Astrocyte (in vitro differentiated cells and primary cell): ENCODE results near the gene FTO. TPM values are rescaled to one million over a fixed set of nuclear protein-coding genes. Genes with fewer than 3 reads are reported as not detected.

Experiments used
- DNase-seq: peaks from one replicate; pipeline ENCODE4 v3.0.0-alpha.2; 2010; ENCODE audit warnings: low read depth
- FAIRE-seq: peaks from 2 replicates; lab custom pipeline; 2011; peaks lifted over from hg19 to GRCh38; lab: Jason Lieb, UNC
- H2AFZ ChIP-seq: 2 replicates; pipeline ENCODE4 v1.6.0; 2012; ENCODE audit warnings: low read depth, low read length, inconsistent platforms
- H3K27ac ChIP-seq: 2 replicates; pipeline ENCODE4 v1.5.1; 2011; ENCODE audit warnings: low read depth, low read length, inconsistent platforms
- H3K27me3 ChIP-seq: 2 replicates; pipeline ENCODE4 v1.6.0; 2011; ENCODE audit warnings: low read length, inconsistent platforms; ENCODE audit not compliant: insufficient read depth
- H3K36me3 ChIP-seq: 2 replicates; pipeline ENCODE4 v1.5.1; 2011; ENCODE audit warnings: low read length, inconsistent platforms; ENCODE audit not compliant: insufficient read depth
- H3K4me1 ChIP-seq: 2 replicates; pipeline ENCODE4 v1.5.1; 2011; ENCODE audit warnings: low read length, inconsistent platforms; ENCODE audit not compliant: insufficient read depth
- H3K4me2 ChIP-seq: 2 replicates; pipeline ENCODE4 v1.6.0; 2012; ENCODE audit warnings: low read length, inconsistent platforms
- H3K4me3 ChIP-seq: 2 replicates; pipeline ENCODE4 v1.5.1; 2011; ENCODE audit warnings: low read depth, mild to moderate bottlenecking, low read length, inconsistent platforms; ENCODE audit not compliant: insufficient read depth
- H3K79me2 ChIP-seq: 2 replicates; pipeline ENCODE4 v1.6.0; 2012; ENCODE audit warnings: mild to moderate bottlenecking, low read length, inconsistent platforms; ENCODE audit not compliant: insufficient read depth
- H3K9ac ChIP-seq: 2 replicates; pipeline ENCODE4 v1.6.0; 2012; ENCODE audit warnings: mild to moderate bottlenecking, low read length, inconsistent platforms
- H3K9me3 ChIP-seq: 2 replicates; pipeline ENCODE4 v1.5.1; 2012; ENCODE audit warnings: low read depth, mild to moderate bottlenecking, low read length, inconsistent platforms; ENCODE audit not compliant: insufficient read depth
- H4K20me1 ChIP-seq: 2 replicates; pipeline ENCODE4 v1.6.0; 2012; ENCODE audit warnings: low read length, inconsistent platforms; ENCODE audit not compliant: insufficient read depth
- H3K27ac Mint-ChIP-seq: one replicate; pipeline ENCODE4 v1.8.0; 2021; ENCODE audit warnings: mild to moderate bottlenecking, mixed read lengths; ENCODE audit not compliant: unreplicated experiment
- H3K27me3 Mint-ChIP-seq: one replicate; pipeline ENCODE4 v1.8.0; 2021; ENCODE audit warnings: low read depth, mixed read lengths; ENCODE audit not compliant: unreplicated experiment
- H3K36me3 Mint-ChIP-seq: one replicate; pipeline ENCODE4 v1.8.0; 2021; ENCODE audit warnings: low read depth, mixed read lengths; ENCODE audit not compliant: unreplicated experiment
- H3K4me1 Mint-ChIP-seq: one replicate; pipeline ENCODE4 v1.8.0; 2021; ENCODE audit warnings: low read depth, mixed read lengths; ENCODE audit not compliant: unreplicated experiment
- H3K4me3 Mint-ChIP-seq: one replicate; pipeline ENCODE4 v1.8.0; 2021; ENCODE audit warnings: mild to moderate bottlenecking, moderate library complexity, mixed read lengths; ENCODE audit not compliant: unreplicated experiment
- H3K9me3 Mint-ChIP-seq: one replicate; pipeline ENCODE4 v1.8.0; 2021; ENCODE audit warnings: mild to moderate bottlenecking, mixed read lengths; ENCODE audit not compliant: unreplicated experiment
- CTCF ChIP-seq: IDR thresholded peaks from 2 replicates; pipeline ENCODE4 v1.5.1; 2011; ENCODE audit warnings: low read depth, mild to moderate bottlenecking, inconsistent platforms, low read length, moderate library complexity; ENCODE audit not compliant: insufficient read depth
- EZH2 ChIP-seq: IDR thresholded peaks from 2 replicates; pipeline ENCODE4 v1.6.1; 2012; ENCODE audit warnings: mild to moderate bottlenecking, low read length, inconsistent platforms; ENCODE audit not compliant: insufficient read depth
- total RNA-seq: library from RNA; stranded (reverse); gene quantifications from 2 replicates; pipeline ENCODE4 v1.2.1, GENCODE V29; 2021

Gene FTO
- total RNA-seq, 1 donor from 2014 or later: 73.1 TPM

DNA sequence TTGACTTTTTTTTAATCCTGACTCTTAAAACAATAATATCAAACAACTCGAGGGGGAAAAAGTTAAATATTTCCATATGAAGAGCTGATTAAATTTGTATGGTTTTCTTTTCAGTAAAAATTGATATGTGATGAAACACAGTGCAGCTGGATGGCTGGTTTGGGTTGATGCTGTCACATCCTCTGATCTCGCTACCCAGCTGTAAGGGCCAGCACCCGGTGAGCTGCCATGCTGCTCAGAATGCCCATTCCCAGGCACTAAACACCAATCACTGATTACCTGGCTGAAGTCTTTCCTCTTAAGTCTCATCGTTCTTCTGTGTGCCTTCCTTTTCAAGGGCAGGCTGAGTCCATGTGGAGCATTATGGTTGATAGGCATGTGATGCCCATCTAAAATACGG, 348.3 kb downstream of the FTO start:
- Histone ChIP-seq H3K27ac (no peak overlapping the region), H3K4me1 (no peaks in the 10 kb centered on the region), H3K4me3 (no peak overlapping the region), H3K4me2 (no peak overlapping the region), H3K9ac (no peak overlapping the region), H2AFZ (no peak overlapping the region), H4K20me1 (peaks cover 3% of the 10 kb centered on the region), H3K9me3 (no peaks in the 10 kb centered on the region), H3K36me3 (no peaks in the 10 kb centered on the region), H3K79me2 (no peaks in the 10 kb centered on the region), H3K27me3 (no peaks in the 10 kb centered on the region)
- FAIRE-seq (no peak), DNase-seq (no peak)
- TF ChIP-seq EZH2: no peak
- no peak for TF ChIP-seq CTCF
- peaks cover 3% of the 10 kb centered on the region for H3K9me3 Mint-ChIP-seq
- no peak overlapping the region for H3K27ac Mint-ChIP-seq
- peaks cover 9% of the 10 kb centered on the region for H3K36me3 Mint-ChIP-seq
- no peaks in the 10 kb centered on the region for H3K27me3 Mint-ChIP-seq
- H3K4me1 Mint-ChIP-seq: peaks cover 3% of the 10 kb centered on the region
- no peak overlapping the region for H3K4me3 Mint-ChIP-seq

DNA sequence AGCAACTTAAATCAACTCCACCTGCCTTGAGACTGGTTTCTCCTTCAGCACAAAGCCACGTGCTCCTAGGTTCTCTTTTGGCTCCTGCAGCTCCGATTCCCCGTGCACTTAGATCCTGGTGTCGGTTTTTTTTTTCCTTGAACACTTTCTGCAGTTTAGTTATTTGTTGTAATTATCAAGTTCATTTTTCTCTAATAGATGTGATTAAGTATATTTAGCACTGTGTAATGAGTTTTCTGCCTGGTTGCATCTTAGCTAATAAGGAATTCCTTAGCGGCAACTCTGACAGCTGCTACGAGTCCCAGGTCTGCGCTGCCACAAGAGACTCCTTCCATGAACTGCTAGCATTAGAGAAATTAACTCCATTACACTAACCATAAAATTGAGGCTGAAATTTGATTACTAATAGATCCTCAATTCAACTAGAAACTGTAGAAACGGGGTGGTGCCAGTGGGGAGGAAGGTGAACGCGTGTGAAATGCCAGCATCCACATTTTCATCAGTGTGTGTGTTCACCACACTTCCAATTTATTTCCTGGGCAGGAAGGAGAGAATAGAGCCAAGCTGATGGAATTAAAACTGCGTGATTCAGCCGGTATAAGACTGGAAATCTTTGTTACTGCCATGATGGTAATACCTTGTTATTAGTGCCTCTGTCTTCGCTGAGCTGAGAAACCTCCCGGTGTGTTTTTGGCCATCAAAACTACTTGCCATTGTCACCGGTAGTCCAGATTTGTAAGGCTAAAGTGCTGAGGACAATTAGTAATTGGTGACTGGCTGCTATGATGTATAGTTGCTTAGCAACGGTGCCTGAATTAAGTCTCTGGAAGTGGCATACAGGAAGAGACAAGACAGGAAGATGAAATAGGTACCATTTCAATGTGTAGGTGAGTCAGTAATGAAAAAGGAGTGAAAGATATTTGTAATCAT, 350.2 kb downstream of the FTO start:
- FAIRE-seq (no peak), DNase-seq (no peak)
- Mint-ChIP-seq H3K4me1 (peaks cover 3% of the 10 kb centered on the region), H3K27ac (no peak overlapping the region), H3K36me3 (peaks cover 12% of the 10 kb centered on the region), H3K9me3 (peaks cover 3% of the 10 kb centered on the region), H3K4me3 (no peak overlapping the region), H3K27me3 (no peaks in the 10 kb centered on the region)
- Histone ChIP-seq H4K20me1 (peaks cover 3% of the 10 kb centered on the region), H3K27me3 (no peaks in the 10 kb centered on the region), H3K4me2 (no peak overlapping the region), H3K9ac (no peak overlapping the region), H3K36me3 (no peaks in the 10 kb centered on the region), H3K4me3 (no peak overlapping the region), H3K27ac (no peak overlapping the region), H2AFZ (no peak overlapping the region), H3K4me1 (no peaks in the 10 kb centered on the region), H3K79me2 (no peaks in the 10 kb centered on the region), H3K9me3 (no peaks in the 10 kb centered on the region)
- TF ChIP-seq EZH2 (no peak), CTCF (no peak)

- FAIRE-seq (no peak), DNase-seq (no peak)
- no peaks in the 10 kb centered on the region for H3K36me3 ChIP-seq
- H3K27me3 ChIP-seq: no peaks in the 10 kb centered on the region
- peaks cover 3% of the 10 kb centered on the region for H4K20me1 ChIP-seq
- Mint-ChIP-seq H3K27me3 (no peaks in the 10 kb centered on the region), H3K27ac (no peak overlapping the region), H3K4me3 (no peak overlapping the region), H3K9me3 (peaks cover 3% of the 10 kb centered on the region), H3K4me1 (peaks cover 3% of the 10 kb centered on the region), H3K36me3 (peaks cover 10% of the 10 kb centered on the region)
- no peaks in the 10 kb centered on the region for H3K79me2 ChIP-seq
- no peaks in the 10 kb centered on the region for H3K4me1 ChIP-seq
- TF ChIP-seq CTCF: no peak
- no peak for TF ChIP-seq EZH2
- H3K4me2 ChIP-seq: no peak overlapping the region
- H3K9me3 ChIP-seq: no peaks in the 10 kb centered on the region
- H3K27ac ChIP-seq: no peak overlapping the region
- no peak overlapping the region for H3K9ac ChIP-seq
- no peak overlapping the region for H2AFZ ChIP-seq
- no peak overlapping the region for H3K4me3 ChIP-seq
Observed at GRCh38 chr16:54055191-54055590, 351.2 kb downstream of the FTO start.
